Measurements from ENCODE around the gene TMED9.
"Not testable (repeated sequence)": the region's sequence is repeated elsewhere in the genome, so short reads cannot be mapped to it uniquely, and the experiment has no call there.

TMED9 gene

DNA sequence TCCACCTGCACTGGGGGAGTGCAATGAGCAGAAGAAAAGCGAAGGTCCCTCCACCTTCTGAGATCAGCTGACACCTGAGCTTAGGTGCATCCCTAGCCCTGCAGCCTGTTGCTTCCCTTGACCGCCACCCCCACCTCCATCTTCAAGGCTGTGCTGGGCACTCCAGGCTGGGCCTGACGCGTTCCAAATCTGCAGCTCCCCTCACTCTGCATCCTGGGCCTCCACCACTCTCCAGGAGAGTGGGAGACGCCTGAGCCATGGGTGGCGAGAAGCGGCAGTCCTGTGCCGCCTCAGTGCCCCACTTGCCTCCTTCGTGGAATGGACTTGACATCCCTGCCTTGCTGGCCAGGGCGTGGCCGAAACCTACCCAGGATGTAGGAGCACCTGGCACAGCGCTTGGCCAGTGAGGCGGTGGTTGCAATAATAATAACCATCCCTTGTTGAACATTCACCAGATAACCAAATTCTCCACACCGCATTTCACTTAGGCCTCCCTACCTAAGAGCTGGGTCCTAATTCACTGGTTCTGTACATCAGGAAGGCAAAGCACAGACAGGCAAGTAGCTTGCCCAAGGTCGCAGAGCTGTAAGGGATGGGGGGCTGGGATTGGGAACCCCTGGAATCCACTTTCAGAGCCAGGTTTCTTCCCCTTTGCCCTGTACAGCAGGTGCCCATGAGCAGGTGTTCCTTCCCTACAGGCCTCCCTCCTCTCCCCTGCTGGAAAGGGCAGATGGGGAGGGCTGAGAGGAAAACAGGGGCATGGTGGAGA lies 19.6 kb downstream of the TMED9 start:
- Histone ChIP-seq H3K36me3 (ENCODE audit: control insufficient read depth in 2 of 2, insufficient read depth in 2 of 2, low read length in 2 of 2) (peaks cover 0 to 2% of the 10 kb centered on the region in 2 donors), H3K27ac (ENCODE audit: low read length) (no peak overlapping the region)

DNA sequence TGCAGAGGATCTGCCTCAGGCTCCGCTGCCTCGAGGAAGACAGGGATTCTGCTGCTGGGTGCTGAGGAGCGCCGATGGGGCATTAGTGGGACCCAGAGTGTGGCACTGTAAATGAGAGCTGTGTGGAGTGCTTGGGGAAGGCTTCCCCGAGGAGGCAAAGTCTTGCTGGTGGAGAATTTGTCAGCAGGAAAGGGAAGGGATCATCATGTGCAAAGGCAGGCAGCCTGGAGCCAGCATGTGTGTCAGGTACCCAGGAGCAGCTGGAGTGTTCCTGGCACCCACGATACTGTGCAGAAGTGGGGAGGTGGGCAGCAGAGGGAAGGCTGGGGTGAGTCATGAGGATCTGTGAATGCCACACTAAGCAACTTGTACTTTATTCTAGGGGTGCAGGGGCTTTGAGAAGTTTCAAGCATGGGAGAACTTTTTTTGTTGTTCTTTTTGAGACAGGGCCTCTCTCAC lies 20.2 kb downstream of the TMED9 start:
- no peaks in the 10 kb centered on the region for H3K9me3 ChIP-seq (ENCODE audit: control insufficient read depth in 2 of 2, low read length in 2 of 2)
- H3K36me3 ChIP-seq (ENCODE audit: control insufficient read depth in 2 of 2, insufficient read depth in 2 of 2, low read length in 2 of 2) = peaks cover 0 to 2% of the 10 kb centered on the region in 2 donors
- H3K4me1 ChIP-seq (ENCODE audit: control insufficient read depth, insufficient read depth, low read length) = peaks cover 7% of the 10 kb centered on the region
- no peaks in the 10 kb centered on the region for H3K27me3 ChIP-seq (ENCODE audit: control insufficient read depth in 1 of 2, insufficient read depth in 2 of 2, low read length in 2 of 2)
- no peak overlapping the region for H3K9ac ChIP-seq (ENCODE audit: low read length in 2 of 2)
- no peak overlapping the region for H3K4me3 ChIP-seq (ENCODE audit: low read length in 2 of 2)
- no peak overlapping the region for H3K27ac ChIP-seq (ENCODE audit: low read length)

More for the DNA sequence above, 19.6 kb downstream of the TMED9 start:
- no peaks in the 10 kb centered on the region for H3K27me3 ChIP-seq (ENCODE audit: control insufficient read depth in 1 of 2, insufficient read depth in 2 of 2, low read length in 2 of 2)
- H3K4me1 ChIP-seq (ENCODE audit: control insufficient read depth, insufficient read depth, low read length) = peaks cover 12% of the 10 kb centered on the region
- no peaks in the 10 kb centered on the region for H3K9me3 ChIP-seq (ENCODE audit: control insufficient read depth in 2 of 2, low read length in 2 of 2)
- H3K9ac ChIP-seq (ENCODE audit: low read length in 2 of 2) = no peak overlapping the region
- no peak overlapping the region for H3K4me3 ChIP-seq (ENCODE audit: low read length in 2 of 2)

DNA sequence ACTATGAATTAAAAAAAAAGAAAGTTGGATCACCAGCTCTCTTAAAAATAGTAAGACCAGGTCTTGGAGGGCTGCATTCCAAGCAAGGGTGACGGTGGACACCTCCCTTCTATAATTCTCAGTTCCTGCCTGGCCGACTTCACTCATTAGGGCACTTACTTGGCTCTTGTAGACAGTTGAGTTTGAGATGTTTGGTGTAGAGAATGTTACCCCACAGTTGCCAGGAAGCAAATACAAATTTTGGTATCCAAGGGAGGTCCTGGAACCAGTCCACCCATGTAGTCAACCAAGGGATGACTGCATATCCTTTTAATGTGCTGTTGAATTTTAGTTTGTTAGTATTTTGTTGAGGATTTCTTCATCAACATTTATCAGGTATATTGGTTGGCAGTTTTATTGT lies 28.6 kb downstream of the TMED9 start:
- Histone ChIP-seq H3K9me3 (ENCODE audit: control insufficient read depth in 2 of 2, low read length in 2 of 2) (peaks cover 0 to 4% of the 10 kb centered on the region in 2 donors), H3K27me3 (ENCODE audit: control insufficient read depth in 1 of 2, insufficient read depth in 2 of 2, low read length in 2 of 2) (no peaks in the 10 kb centered on the region), H3K4me3 (ENCODE audit: low read length in 2 of 2) (no peak overlapping the region), H3K4me1 (ENCODE audit: control insufficient read depth, insufficient read depth, low read length) (no peaks in the 10 kb centered on the region), H3K36me3 (ENCODE audit: control insufficient read depth in 2 of 2, insufficient read depth in 2 of 2, low read length in 2 of 2) (peaks cover 12 to 17% of the 10 kb centered on the region in 2 donors), H3K27ac (ENCODE audit: low read length) (no peak overlapping the region), H3K9ac (ENCODE audit: low read length in 2 of 2) (no peak overlapping the region)

DNA sequence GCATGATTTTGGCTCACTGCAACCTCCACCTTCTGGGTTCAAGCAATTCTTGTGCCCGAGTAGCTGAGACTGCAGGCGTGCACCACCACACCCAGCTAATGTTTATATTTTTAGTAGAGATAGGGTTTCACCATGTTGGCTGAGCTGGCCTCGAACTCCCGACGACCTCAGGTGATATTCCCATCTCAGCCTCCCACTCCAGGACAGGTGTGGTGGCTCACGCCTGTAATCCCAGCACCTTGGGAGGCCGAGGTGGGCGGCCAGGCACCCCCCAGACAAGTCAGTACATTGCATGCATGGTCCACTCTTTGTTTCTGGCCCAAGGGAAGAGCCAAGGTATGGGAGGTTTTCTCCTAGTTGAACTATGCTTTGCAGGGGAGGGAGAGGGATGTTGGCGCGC lies 32.2 kb downstream of the TMED9 start:
- H3K27ac ChIP-seq (ENCODE audit: low read length); H3K4me3 ChIP-seq (ENCODE audit: low read length in 2 of 2); H3K36me3 ChIP-seq (ENCODE audit: control insufficient read depth in 2 of 2, insufficient read depth in 2 of 2, low read length in 2 of 2): not testable (repeated sequence)

DNA sequence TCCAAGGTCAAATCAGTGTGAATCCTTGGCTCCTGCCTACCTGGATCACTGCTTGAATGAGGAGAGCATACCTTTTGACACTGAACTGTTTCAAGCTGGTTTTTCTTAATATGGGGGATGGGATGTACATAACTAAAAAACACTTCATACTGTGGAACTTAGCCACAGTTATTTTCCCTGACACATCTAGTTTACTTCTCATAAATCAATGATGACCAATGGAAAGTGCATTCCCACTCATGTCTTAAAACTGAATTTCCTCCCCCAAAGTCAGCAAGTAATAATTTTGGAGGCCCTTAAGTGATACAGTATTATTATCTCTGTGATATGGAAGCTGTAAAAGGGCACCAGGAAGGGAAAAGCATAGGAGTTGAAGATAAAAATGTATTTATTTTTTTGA lies 38.2 kb downstream of the TMED9 start:
- not testable (repeated sequence) for H3K36me3 ChIP-seq (ENCODE audit: control insufficient read depth in 2 of 2, insufficient read depth in 2 of 2, low read length in 2 of 2); H3K9me3 ChIP-seq (ENCODE audit: control insufficient read depth in 2 of 2, low read length in 2 of 2); H3K4me1 ChIP-seq (ENCODE audit: control insufficient read depth, insufficient read depth, low read length); H3K9ac ChIP-seq (ENCODE audit: low read length in 2 of 2); H3K27ac ChIP-seq (ENCODE audit: low read length); H3K27me3 ChIP-seq (ENCODE audit: control insufficient read depth in 1 of 2, insufficient read depth in 2 of 2, low read length in 2 of 2); H3K4me3 ChIP-seq (ENCODE audit: low read length in 2 of 2)

More for the DNA sequence above, 32.2 kb downstream of the TMED9 start:
- not testable (repeated sequence) for H3K4me1 ChIP-seq (ENCODE audit: control insufficient read depth, insufficient read depth, low read length); H3K27me3 ChIP-seq (ENCODE audit: control insufficient read depth in 1 of 2, insufficient read depth in 2 of 2, low read length in 2 of 2); H3K9me3 ChIP-seq (ENCODE audit: control insufficient read depth in 2 of 2, low read length in 2 of 2); H3K9ac ChIP-seq (ENCODE audit: low read length in 2 of 2)

DNA sequence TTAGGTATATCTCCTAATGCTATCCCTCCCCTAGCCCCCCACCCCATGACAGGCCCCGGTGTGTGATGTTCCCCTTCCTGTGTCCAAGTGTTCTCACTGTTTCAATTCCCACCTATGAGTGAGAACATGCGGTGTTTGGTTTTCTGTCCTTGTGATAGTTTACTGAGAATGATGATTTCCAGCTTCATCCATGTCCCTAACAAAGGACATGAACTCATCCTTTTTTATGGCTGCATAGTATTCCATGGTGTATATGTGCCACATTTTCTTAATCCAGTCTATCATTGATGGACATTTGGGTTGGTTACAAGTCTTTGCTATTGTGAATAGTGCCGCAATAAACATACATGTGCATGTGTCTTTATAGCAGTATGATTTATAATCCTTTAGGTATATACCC lies 42.9 kb downstream of the TMED9 start:
- H3K36me3 ChIP-seq (ENCODE audit: control insufficient read depth in 2 of 2, insufficient read depth in 2 of 2, low read length in 2 of 2); H3K9ac ChIP-seq (ENCODE audit: low read length in 2 of 2); H3K9me3 ChIP-seq (ENCODE audit: control insufficient read depth in 2 of 2, low read length in 2 of 2); H3K27me3 ChIP-seq (ENCODE audit: control insufficient read depth in 1 of 2, insufficient read depth in 2 of 2, low read length in 2 of 2); H3K27ac ChIP-seq (ENCODE audit: low read length); H3K4me1 ChIP-seq (ENCODE audit: control insufficient read depth, insufficient read depth, low read length); H3K4me3 ChIP-seq (ENCODE audit: low read length in 2 of 2): not testable (repeated sequence)

DNA sequence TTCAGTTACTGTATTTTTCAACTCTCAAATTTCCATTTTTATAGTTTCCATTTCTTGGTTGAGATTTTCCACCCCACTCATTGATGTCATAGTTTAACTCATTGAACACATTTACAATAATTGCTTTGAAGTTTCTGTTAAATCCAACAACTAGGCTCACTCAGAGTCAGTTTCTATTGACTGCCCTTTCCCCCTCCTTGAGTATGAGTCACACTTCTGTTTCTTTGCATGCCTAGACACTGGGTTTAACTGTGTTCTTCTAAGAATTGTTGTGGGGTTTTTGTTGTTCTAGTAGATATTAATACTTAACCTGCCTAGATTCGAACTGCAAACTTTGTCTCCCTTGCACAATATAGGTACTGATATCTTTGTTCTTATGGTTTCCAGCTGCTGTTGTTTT lies 53.5 kb downstream of the TMED9 start:
- not testable (repeated sequence) for H3K9me3 ChIP-seq (ENCODE audit: control insufficient read depth in 2 of 2, low read length in 2 of 2); H3K36me3 ChIP-seq (ENCODE audit: control insufficient read depth in 2 of 2, insufficient read depth in 2 of 2, low read length in 2 of 2); H3K27me3 ChIP-seq (ENCODE audit: control insufficient read depth in 1 of 2, insufficient read depth in 2 of 2, low read length in 2 of 2); H3K9ac ChIP-seq (ENCODE audit: low read length in 2 of 2); H3K4me3 ChIP-seq (ENCODE audit: low read length in 2 of 2); H3K27ac ChIP-seq (ENCODE audit: low read length); H3K4me1 ChIP-seq (ENCODE audit: control insufficient read depth, insufficient read depth, low read length)

Measured in stomach smooth muscle (tissue), 2 donors.